ENCODE results near the gene RNF39. TPM values are rescaled to one million over a fixed set of nuclear protein-coding genes. Genes with fewer than 3 reads are reported as not detected.

The RNF39 gene
- total and polyA plus RNA-seq, 2 of the 13 experiments (the other 11 are each of a cell fraction or from before 2014, with no cell fraction given) = 0.13 to 1.8 TPM

DNA sequence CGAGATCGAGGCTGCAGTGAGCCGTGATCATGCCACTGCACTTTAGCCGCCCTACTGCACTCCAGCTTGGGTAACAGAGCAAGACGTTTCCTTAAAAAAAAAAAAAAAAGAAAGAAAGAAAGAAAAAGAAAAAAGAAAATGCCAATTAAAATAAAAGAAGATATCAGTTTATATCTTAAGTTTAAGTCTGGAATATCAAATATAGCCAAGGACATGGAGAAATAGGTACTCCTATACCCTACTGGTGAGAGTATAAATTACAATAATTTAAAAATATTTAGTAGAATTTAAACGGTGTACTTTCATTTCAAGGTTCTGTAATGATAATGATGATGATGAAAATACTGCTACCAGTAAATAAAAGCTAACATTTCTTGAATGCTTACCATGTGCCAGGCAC, 41.2 kb upstream of the RNF39 start:
- no TSS peak for BruUV-seq (replicated peaks)
- in situ Hi-C loops (cut with HindIII; ENCODE audit: extremely low pct_ligation_motif_present, low pct_unique_long_range_greater_than_20kb) = no loop called here
- H3K4me1 ChIP-seq (ENCODE audit: insufficient read depth, low read length) = peaks cover 32% of the 10 kb centered on the region

More for the DNA sequence above, 41.2 kb upstream of the RNF39 start:
- no peak for TF ChIP-seq KLF12 (CRISPR knock-in tag; IDR thresholded peaks at IDR 0.05; ENCODE audit: borderline replicate concordance)
- TF ChIP-seq, protein P1, sequence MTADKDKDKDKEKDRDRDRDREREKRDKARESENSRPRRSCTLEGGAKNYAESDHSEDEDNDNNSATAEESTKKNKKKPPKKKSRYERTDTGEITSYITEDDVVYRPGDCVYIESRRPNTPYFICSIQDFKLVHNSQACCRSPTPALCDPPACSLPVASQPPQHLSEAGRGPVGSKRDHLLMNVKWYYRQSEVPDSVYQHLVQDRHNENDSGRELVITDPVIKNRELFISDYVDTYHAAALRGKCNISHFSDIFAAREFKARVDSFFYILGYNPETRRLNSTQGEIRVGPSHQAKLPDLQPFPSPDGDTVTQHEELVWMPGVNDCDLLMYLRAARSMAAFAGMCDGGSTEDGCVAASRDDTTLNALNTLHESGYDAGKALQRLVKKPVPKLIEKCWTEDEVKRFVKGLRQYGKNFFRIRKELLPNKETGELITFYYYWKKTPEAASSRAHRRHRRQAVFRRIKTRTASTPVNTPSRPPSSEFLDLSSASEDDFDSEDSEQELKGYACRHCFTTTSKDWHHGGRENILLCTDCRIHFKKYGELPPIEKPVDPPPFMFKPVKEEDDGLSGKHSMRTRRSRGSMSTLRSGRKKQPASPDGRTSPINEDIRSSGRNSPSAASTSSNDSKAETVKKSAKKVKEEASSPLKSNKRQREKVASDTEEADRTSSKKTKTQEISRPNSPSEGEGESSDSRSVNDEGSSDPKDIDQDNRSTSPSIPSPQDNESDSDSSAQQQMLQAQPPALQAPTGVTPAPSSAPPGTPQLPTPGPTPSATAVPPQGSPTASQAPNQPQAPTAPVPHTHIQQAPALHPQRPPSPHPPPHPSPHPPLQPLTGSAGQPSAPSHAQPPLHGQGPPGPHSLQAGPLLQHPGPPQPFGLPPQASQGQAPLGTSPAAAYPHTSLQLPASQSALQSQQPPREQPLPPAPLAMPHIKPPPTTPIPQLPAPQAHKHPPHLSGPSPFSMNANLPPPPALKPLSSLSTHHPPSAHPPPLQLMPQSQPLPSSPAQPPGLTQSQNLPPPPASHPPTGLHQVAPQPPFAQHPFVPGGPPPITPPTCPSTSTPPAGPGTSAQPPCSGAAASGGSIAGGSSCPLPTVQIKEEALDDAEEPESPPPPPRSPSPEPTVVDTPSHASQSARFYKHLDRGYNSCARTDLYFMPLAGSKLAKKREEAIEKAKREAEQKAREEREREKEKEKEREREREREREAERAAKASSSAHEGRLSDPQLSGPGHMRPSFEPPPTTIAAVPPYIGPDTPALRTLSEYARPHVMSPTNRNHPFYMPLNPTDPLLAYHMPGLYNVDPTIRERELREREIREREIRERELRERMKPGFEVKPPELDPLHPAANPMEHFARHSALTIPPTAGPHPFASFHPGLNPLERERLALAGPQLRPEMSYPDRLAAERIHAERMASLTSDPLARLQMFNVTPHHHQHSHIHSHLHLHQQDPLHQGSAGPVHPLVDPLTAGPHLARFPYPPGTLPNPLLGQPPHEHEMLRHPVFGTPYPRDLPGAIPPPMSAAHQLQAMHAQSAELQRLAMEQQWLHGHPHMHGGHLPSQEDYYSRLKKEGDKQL (CRISPR knock-in tag; IDR thresholded peaks at IDR 0.05; ENCODE audit: low read depth) = no peak
- TF ChIP-seq THRA (CRISPR knock-in tag; IDR thresholded peaks at IDR 0.05; ENCODE audit: borderline replicate concordance) = no peak
- TF ChIP-seq PHF8 (CRISPR knock-in tag; IDR thresholded peaks at IDR 0.05) = no peak
- TF ChIP-seq BCL6 (CRISPR knock-in tag; IDR thresholded peaks at IDR 0.05) = no peak
- no peak for TF ChIP-seq BRD4 (CRISPR knock-in tag; IDR thresholded peaks at IDR 0.05)
- no peak for TF ChIP-seq ZNF232 (CRISPR knock-in tag; IDR thresholded peaks at IDR 0.05; ENCODE audit: borderline replicate concordance)
- H3K9me3 ChIP-seq (ENCODE audit: low read length) = no peaks in the 10 kb centered on the region
- DNase-seq (ENCODE audit: low spot score) (no peak), FAIRE-seq (no peak), ATAC-seq (no peak)
- ChIA-PET CTCF (ENCODE audit: low intra/inter-chr PET ratio, low total read pairs) (no interaction called here), POLR2A (no interaction called here)
- intact Hi-C loops (cut with micrococcal nuclease; ENCODE audit: unreplicated experiment) = no loop called here
- no peaks in the 10 kb centered on the region for H3K36me3 ChIP-seq (replicated peaks in 1 of 2; ENCODE audit: control insufficient read depth in 1 of 2, insufficient read depth in 2 of 2, low read length in 2 of 2)
- H3K4me3 ChIP-seq (replicated peaks in 1 of 3; ENCODE audit: insufficient read depth in 1 of 3, low read depth in 2 of 3, low read length in 3 of 3) = no peak overlapping the region
- WGBS (ENCODE audit: low lambda C conversion rate) = 61% methylated on average over 6 of the region's 6 CpGs
- no peak overlapping the region for H3K27ac ChIP-seq (ENCODE audit: extremely low read length, insufficient read depth, low read length)
- no peak overlapping the region for H3K4me2 ChIP-seq (ENCODE audit: low read depth, low read length)
- no peaks in the 10 kb centered on the region for H3K27me3 ChIP-seq (ENCODE audit: control insufficient read depth in 1 of 2, insufficient read depth in 2 of 2, low read length in 2 of 2)
- H3K9ac ChIP-seq (ENCODE audit: insufficient read depth, low read depth, low read length) = no peak overlapping the region
- no peaks in the 10 kb centered on the region for H4K20me1 ChIP-seq (ENCODE audit: insufficient read depth, low read length)
- H2AFZ ChIP-seq (ENCODE audit: low read length) = no peak overlapping the region
- no peaks in the 10 kb centered on the region for H3K79me2 ChIP-seq (ENCODE audit: insufficient read depth, low read length)

All from HepG2 (cell line).